ENCODE measurements around the gene SYT17.

The SYT17 gene

GRCh38 chr16:19167710-19168370 is at the start of gene SYT17:
SYT17 (plus strand) TSS chr16:19168240; CDS start chr16:19168647, 407 bp downstream.
- peak; percentile 12 for DNase-seq

- no peak for DNase-seq
These were observed 49.1 kb upstream of the SYT17 start for GRCh38 chr16:19118938-19119431.

- no peak for DNase-seq
These were observed 48.5 kb upstream of the SYT17 start for GRCh38 chr16:19119564-19119963.

DNA sequence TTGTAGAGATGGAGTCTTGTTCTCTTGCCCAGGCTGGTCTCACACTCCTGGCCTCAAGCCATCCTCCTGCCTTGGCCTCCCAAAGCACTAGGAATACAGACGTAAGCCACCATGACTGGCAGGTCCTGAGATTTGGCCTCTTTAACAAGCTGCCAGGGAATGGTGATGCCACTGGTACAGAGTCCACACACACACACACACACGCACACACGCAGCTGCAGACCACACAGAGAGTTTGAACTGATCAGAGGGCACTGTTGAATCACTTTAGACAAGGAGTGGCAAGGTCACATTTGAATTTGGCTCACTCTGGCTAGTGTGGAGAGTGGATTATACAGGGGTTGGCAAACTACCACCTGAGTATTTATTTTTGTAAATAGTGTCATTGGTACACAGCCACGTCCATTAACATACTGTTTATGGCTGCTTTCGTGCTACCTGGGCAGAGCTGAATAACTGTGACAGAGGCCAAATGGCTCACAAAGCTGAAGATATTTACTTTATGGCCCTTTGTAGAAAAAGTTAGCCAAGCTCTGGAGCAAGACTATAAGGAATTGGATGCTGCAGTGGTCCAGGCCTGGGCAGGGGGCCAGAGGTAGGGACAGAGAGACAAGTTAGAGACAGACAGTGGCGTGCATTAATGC is 44.4 kb upstream of the SYT17 start:
- no peak for DNase-seq

- no peak for DNase-seq
These were observed 41.7 kb upstream of the SYT17 start for GRCh38 chr16:19126300-19126699.

DNA sequence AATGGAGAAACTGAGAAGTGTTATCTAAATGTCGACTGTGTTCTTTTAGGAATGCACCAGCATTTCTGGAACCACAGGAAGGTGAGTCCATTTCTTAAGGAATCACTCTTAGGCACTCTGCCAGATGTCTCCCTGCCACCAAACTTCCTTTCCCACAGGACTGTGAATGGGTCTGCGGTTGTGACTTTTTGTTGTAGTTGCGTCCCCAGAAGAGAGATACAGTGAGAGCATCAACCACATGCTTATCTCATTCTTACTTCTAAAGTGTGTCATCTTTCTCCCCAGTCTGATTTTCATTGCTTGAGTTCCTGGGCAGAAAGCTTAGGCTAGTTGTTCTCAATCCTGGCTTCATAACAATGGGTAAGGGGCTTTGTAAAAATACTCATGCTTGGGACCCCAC is 40.8 kb upstream of the SYT17 start:
- no peak for DNase-seq

GRCh38 chr16:19127674-19128131 is 40.3 kb upstream of the SYT17 start:
- no peak for DNase-seq

DNA sequence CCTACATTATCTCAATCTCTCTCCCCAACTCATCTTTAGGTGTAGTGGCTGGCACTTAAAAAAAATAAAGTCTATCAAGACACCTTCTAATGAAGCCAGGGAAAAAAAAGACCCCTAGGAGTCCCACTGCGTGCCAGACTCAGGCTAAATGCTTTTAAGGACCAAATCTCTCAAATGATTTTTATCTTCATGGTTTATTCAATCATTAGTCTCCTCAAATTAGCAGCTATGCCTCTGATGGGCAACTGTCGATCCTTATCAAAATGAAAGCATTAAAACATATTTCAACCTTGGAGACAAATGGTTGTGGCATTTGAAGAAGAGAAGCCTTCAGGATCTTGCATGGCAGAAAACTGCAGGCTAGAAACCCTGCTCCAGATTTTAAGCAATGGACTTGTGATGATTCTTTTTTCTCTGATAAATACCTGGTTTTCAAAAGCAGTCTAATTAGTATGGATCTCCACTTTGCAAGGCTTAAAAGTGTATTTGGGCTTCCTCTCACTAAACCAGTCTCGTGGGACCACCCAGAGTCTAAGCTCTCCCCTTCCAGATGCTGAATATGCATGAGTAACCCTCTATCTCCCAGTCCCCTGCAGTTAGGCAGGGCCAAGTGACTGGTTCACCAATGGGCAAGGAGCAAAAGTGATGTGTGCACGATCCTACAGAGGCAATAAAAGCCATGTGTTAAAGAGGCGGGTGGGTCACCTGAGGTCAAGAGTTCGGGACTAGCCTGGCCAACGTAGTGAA is 39.4 kb upstream of the SYT17 start:
- DNase-seq: no peak

GRCh38 chr16:19130385-19130784 is 37.7 kb upstream of the SYT17 start:
- DNase-seq: no peak

DNA sequence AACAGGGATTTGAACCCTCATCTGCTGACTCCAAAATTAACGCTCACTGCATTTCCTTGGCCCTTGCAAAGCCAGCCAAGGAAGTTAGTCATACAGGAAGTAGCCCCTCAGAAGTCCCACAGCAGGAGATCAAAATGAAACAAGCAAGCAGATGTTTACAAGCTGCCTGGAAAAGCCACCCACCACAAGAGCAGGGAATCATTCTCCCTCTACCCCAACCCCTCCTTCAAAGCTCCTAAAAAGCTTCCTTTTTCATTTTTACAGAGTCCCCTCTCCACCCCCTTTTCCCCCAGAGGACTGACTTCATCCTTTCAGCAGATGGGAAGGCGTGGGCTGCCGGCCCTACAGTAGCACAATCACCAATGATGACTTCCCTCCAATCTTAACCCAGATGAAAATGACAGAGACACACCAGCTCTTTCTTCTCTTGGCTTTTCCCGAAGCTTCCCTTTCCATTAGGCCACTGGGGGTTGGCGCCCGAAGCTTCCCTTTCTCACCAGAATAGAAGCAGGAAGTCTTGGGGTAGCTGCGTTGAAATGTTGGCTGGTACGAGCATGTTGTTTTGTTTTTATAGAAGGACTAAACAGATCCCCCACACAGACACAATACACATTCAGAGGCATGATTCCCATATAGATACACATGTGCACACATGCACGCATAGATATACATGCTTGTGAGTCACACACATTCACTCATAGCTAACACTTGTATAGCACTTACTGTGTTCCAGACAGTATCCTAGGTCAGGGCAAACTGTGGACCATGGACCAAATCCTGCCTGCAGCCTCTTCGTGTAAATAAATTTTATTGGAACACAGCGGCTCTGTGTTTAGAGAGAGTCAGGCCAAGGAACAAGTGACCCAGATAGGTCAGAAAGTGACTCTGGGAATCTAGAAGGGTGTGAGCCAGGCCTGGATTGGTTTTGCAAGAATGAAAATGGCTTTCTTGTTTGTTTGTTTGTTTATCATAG is 36.9 kb upstream of the SYT17 start:
- DNase-seq: no peak

- no peak for DNase-seq
These were observed 36.2 kb upstream of the SYT17 start for GRCh38 chr16:19131825-19132218.

- DNase-seq: no peak
These were observed 35.8 kb upstream of the SYT17 start for GRCh38 chr16:19132255-19132654.

- no peak for DNase-seq
These were observed 35.1 kb upstream of the SYT17 start for GRCh38 chr16:19132898-19133297.

DNA sequence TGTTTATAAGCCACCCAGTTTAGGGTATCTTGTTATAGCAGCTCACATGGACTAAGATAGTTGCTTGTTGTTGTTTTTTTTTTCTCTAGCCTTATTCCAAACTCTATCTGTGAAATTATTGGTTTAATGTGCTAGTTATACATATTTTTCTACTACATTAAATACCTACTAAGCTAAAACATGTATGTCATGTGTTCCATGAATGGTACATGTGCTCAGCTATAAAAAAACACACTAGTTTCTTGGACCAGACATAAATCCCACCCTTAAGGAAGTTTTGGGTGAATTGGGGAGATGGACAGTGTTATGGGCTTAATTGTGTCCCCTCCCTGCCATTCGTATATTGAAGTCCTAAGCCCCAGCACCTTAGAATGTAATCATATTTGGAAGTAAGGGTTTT is 34.4 kb upstream of the SYT17 start:
- no peak for DNase-seq

DNA sequence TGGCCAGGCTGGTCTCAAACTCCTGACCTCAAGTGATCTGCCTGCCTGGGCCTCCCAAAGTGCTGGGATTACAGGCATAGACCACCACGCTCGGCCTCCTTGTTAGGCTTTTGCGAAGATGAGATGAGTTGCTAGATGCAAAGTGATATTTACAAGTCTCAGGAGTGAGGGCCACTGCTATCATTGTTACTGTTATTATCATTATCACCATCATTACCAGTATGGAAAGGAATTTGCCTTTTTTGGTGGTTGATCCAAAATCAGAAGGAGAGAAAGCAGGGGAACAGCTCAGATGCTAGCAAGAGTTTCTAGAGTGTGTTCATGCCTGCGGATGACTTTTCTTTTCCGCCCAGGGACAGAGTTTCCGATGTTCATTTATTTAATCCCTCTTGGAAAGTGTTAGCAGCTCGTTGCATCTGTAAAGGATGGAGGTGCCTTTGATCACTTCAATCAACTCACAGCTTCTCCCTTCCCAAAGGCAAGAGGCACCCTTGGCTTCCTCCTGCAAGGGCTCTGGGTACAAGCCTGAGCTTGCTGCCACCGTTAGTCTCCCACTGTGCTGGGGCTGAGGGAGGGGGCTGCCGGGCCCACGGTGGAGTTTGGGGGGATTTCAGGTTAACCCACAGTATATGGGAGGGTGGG is 32.7 kb upstream of the SYT17 start:
- DNase-seq: no peak

DNA sequence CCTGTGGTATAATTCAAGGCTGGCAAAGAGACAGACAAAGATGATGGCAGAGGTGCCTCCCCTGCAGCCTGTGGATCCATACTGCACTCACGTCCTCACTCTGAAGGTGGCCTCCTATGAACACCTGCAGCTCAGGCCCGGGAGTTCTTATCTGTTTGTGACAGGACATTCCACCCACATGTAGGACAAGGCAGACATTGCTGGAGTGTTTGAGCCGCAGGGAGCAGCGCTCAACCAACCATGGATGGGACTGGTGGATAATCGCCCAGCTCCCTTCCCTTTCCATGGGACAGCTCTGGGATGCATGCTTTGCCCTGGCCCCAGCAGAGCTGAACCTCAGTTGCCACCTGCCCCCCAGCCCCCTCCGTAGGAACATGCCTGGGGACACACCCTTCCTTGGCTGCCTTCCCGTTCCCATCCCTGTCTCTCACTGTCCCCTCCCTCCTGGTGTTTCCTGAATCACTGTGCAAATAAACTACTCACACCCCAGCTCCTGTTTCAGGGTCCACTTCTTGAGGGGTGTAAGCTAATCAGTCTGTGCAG is 32.1 kb upstream of the SYT17 start:
- DNase-seq: no peak

DNA sequence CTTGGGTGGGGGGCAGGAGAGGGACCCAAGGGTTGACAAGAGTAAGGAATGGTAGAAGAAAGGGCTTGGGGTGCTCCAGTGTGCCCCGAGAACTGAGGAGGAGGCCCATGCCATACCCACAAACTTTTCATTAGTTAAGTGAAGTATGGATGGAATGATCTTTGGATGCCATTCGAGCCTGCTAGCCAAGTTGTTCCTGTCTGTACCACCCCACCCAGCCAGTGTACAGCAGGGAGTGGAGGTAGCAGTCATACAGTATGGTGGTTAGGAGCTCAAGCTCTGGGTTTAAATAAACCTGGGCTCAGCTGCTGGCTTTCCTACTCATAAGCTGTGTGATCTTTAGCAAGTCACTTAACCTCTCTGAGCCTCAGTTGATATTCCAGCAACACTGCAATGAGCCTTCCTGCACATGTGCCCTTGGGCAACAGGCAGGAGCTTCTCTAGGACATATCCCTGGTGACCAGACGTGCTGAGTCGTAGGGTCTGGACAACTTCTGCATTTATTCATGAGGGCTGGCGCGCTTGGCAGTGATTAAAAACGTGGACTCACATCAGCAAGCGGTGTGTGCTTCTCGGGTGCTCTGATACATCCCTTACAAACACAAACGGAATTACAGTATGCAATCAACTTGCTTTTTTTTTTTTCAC is 31.4 kb upstream of the SYT17 start:
- DNase-seq: no peak

DNA sequence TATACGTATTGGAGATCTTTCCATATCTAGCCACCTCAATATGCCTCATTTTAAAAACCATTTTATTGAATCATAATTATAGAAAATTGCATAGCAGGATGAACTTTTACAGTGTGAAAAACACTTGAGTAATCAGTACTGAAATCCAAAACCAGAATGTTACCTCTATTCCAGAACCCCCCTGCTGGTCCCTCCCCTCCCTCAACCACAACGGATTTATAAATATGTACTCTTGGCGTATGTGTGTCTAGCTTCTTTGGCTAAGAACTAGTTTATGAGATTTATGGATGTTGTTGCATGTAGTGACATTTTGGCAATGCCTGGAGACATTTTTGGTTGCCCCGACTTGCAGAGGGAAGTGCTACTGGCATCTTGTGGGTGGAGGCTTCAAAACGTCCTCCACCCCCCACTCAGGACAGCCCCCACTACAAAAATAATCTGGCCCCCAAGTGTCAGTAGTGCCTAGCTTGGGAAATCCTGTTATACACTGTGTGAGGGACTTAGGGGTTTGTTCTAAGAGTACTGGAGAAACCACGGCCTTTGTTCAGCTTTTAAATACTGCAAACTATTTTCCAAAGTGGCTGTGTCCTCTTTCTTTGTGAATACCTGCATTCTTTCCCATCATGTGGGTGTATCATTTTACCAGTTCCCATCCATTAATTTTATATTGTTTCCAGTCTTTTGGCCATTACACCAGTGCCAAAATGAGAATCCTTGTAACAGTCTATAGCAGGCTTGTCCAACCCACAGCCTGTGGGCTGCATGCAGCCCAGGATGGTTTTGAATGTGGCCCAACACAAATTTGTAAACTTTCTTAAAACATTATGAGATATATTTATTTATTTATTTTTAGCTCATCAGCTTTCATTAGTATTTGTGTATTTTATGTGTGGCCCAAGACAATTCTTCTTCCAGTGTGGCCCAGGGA is 30.6 kb upstream of the SYT17 start:
- DNase-seq: no peak

DNA sequence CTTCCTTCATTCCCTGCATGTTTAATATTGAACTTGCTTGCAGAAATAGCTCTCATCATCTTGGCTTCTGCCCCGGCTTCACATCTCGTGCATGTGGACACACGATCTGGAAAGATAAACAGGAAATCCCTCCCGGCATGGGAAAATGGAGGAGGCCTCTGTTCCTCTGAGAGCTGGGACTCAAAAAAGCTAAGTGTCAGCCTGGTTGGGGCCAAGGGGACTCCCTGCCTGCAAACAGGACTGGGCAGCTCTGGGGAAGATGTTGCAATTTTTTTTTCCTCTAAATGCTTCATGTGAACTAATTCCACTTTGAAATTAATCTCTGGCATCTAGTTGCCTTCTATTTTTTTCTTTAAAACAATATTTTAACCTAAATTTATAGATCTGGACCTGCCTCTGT is 29.4 kb upstream of the SYT17 start:
- DNase-seq: no peak

DNA sequence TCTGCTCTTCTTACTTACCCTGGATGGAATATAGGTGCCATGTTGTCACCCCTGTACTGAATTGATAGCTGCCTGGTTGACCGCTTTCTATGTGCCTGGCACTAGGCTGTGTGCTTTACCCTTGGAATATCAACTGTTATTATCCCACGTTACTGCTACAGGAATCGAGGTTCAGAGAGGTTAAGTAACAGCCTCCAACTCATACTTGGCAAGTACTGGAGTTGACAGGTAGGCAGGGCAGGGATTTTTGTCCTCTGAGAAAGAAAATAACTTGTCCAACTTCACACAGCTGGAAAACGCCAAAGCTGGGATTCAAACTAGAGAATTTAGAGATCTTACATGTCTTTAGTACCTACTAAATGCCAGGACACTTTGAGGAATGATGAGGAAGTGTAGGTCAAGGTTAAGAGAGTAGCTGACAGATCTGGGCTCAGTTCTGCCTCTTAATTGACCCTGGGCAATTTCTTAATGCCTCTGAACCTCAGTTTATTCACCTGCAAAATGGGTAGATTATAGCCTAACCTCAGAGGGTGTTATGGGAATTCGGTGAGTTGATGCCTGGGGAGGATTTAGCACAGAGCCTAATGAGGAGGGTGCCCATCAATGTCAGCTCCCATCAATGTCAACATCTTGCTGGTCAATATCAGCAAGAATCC is 28.5 kb upstream of the SYT17 start:
- no peak for DNase-seq
